Activated CD8-positive, alpha-beta memory T cell treated with anti-CD3 and anti-CD28 coated beads for 36 hours (primary cell): ENCODE measurements around the gene TEX35. TPM values are rescaled to one million over a fixed set of nuclear protein-coding genes. Genes with fewer than 3 reads are reported as not detected.
"Not testable (repeated sequence)": the region's sequence is repeated elsewhere in the genome, so short reads cannot be mapped to it uniquely, and the experiment has no call there.

Experiments
- CTCF ChIA-PET: fragments of 350-600 bp; sonication (Branson Sonifier 250); formaldehyde crosslinking; loops from one replicate; lab custom pipeline; 2021; ENCODE audit warnings: antibody characterized with exemption; lab: Charles Lee
- POLR2A ChIA-PET: fragments of 350-600 bp; sonication (Branson Sonifier 250); formaldehyde crosslinking; loops from one replicate; lab custom pipeline; 2021; ENCODE audit warnings: antibody characterized with exemption; lab: Charles Lee
- total RNA-seq, 2 experiments: library from RNA; stranded (reverse); gene quantifications; one replicate each; pipeline ENCODE4 v1.2.3, GENCODE V29; 2021

Gene TEX35
- total RNA-seq, 2 experiments from 2014 or later: not detected

DNA sequence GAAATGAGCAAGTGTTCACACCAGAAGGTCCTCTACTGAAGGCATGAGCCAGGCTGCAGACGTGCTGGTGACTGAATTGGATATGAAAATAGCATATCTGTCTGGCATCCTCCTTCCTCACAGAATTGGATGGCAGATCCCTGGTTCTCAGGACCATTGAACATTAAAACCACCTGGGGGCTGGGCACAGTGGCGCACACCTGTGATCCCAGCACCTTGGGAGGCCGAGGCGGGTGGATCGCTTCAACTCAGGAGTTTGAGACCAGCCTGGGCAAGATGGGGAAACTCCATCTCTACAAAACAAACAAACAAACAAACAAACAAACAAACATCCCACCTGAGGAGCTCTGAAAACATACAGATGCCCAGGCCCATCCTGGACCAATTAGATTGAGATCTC lies 23.4 kb downstream of the TEX35 start:
- ChIA-PET CTCF (interaction anchor here (1.2 kb wide), 1 partner anchor 467 kb away, joined by 3 read pairs; no protein-coding TSS in a partner anchor), POLR2A (no interaction called here)

DNA sequence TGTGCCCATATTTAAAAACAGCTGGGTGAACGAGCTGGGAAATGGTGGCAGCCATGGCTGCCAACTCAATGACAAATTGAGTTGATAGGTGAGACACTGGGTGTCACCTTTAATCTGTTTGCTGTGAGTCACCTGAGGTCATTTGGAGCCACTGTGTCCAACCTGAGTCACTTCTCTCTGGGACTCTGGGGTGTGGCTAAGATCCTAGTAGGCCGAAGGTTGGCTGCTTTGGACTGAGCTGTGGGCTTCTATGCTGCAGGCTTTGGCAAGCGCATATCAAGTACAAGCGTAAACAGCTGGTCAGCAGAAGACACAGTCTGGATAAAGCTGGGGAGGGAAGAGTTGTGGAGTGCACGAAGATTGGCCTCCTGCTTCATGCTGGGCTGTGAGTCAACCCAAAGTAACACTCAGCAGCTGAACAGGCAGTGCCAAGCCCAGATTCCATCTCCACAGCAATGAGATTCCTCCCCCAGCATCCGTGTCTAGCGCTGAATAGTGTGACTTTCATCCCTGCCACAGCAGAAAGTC lies 24.0 kb downstream of the TEX35 start:
- ChIA-PET CTCF (interaction anchor here (1.2 kb wide), 1 partner anchor 466 kb away, joined by 3 read pairs; no protein-coding TSS in a partner anchor), POLR2A (no interaction called here)

DNA sequence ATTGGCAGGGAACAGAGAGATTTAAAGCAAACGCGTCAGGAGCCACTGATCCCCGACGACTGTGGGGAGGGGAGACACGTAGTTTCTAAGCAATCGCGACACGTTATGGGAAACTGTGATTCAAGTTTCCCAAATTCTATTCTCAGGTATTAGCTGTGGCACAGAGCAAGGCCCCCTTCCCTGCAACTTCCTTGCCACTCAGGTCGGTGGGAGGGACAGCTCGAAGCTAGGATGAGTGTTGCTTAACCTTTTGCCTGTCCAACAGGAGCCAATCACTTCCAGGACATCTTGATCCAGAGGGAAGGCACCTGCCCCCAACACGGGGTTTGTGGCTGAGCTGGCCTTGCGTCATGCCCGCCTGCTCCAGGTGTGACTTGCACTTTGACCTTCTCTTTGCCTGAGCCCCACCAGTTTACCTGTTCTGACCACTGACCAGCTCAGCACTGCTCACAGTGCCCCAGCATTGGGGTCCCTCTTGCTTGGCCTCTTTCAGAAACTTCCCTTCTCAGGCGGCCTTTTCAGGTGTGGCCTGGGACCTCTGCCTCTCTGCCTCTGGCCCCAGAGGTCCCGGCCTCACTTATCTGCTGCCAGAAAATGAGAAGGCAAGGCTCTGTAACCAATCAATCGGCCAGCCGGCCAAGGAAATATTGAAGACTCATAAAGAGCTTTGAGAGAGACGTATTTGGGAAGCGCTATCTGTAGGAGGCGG lies 24.6 kb downstream of the TEX35 start:
- ChIA-PET POLR2A (no interaction called here), CTCF (no interaction called here)

DNA sequence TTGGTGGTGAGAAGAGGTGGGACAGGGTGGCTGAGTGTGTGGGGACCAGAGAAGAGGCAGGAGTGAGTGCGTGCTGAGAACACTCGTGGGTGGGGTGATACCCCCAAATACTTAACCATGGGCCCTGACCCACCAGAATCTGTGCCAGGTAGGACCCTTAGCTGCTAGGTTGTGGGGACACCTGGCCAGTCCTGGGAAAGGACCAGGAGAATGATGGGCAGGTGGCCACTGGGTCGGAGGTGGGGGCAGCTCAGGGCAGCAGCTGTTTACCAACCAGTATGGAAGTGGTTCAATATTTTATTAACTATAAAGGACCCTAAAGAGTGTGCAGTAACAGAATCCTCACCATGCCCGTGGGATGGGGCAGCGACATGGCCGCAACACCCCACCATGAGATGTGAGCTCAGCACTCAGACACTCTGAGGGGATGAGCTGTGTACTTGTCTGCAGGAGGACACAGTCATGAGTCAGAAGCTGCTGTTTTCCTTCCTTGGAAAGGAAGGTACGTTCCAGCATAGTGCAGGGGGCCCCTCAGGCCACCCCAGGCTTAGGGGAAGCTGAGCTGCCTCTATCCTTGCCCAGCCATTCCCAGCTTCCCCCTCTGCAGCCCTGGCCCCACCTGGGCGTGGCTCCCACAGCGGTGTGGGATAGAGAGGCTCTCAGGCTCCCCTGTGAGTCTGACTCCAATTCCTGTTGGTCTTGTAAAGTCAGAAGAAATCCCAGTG lies 25.4 kb downstream of the TEX35 start:
- CTCF ChIA-PET: no interaction called here

DNA sequence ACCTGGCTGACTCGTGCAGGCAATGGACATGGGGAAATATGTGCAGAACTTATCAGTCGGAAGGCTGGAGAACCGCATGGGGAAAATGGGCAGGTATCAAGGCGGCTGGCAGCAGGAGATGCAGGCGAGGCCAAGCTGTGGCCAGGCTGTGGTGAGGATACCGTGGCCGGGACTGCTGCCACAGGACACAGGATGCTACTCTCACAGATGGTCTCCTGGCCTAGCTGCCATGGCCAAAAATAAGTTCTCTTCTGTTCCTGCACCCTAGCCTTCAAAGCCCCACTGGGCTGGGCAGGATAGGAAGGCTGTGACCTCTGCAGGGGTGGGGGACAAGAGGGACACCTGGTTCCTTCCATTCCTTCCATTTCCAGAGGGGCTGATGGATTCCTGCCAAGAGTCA lies 26.4 kb downstream of the TEX35 start:
- ChIA-PET POLR2A (no interaction called here), CTCF (no interaction called here)

More for the DNA sequence above, 25.4 kb downstream of the TEX35 start:
- POLR2A ChIA-PET: no interaction called here

DNA sequence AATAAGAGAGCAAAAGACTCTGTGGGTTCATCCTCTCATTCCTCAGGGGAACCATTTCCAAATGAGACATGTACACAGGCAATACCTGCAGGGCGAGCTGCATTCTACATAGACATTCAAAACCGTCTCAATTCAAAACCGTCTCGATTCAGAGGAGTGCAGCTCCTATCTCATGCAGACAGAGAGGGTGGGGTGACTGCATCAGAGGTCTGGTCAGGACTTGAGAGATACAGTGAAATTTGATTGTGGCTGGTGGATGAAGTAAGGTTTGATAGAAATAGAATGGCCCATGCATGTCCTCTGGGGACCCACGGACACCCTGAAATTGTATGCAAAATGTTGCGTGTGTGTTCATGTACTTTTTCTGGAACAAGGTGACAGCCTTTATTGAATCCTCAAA lies 27.3 kb downstream of the TEX35 start:
- ChIA-PET POLR2A (no interaction called here), CTCF (interaction anchor here (6.6 kb wide), 1 partner anchor 9 kb away, joined by 43 read pairs; no protein-coding TSS in a partner anchor)

DNA sequence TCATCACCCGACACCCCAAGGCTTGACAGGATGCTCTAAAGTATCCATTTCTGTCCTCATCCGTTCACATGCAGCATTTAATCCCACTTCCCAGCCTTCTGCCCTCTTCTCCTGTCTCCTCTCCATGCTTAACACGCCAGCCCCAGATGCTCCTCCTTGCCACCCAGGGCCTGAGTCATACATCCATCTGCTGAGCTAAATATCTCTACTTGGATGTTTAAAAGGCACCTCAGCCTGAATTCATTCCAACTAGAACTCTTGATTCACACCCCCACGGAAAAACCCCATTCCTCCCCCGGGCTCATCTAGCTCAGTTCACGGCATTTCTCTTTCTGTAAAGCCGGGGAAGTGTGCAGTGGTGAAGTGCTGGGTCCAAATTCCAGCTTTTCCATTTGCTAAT lies 27.7 kb downstream of the TEX35 start:
- POLR2A ChIA-PET: no interaction called here

DNA sequence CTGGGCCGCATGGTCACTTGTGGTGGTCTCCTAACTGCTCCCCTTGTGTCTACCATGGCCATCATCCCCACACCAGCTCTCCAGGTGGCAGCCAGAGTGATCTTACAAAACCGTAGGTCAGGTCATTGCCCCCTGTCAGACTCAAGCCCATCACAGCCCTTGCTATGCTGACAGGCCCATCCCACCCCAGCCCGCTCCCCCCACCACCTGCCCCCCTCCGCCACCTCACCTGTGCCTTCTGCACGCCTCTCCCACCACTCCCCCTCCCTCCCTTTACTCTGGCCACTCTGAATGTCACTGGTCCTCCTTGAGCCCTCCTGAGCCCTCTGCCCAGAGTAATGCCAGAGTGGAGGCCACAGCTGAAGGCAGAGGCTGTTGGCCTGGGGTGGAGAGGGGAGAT lies 28.5 kb downstream of the TEX35 start:
- POLR2A ChIA-PET: no interaction called here
- CTCF ChIA-PET: interaction anchor here (0.7 to 6.6 kb wide), 3 partner anchors 10 to 462 kb away, joined by 3 to 43 read pairs (median 3); no protein-coding TSS in a partner anchor

More for the DNA sequence above, 27.7 kb downstream of the TEX35 start:
- CTCF ChIA-PET: interaction anchor here (0.7 to 6.6 kb wide), 2 partner anchors 9 to 463 kb away, joined by 3 to 43 read pairs; no protein-coding TSS in a partner anchor

DNA sequence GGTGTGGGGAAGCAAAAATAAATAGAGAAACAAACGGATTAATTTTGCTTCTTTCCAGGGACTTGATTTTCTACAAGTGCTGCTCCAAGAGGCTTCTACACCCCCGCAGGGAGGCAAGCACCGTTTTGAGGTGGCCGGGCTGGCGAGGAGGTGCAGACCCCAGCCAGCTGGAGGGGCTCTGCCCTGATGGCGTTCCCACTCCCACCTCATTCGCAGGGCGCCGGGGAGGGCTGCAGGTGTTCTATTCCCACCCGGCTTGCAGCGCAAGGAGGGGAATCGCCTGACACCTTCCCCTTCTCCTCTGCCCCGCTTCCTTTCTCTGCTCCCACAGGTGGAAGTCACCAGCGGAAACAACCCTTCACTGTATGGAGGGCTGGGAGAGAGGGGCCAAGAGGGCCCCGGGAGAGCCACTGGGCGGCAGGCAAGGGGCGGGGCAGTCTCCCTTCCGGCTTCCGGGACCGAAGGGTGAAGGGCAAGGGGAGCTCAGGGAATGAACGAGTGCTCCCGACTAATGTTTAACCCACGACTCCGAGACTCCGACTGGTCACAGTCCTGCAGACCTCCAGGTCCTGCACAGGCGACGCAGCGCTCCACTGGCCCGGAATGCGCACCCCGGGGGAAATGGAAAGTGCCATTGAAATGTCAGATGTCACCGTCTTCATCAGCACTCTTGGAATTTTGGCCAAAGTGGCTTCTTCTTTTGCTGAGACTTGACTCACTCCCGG lies 29.1 kb downstream of the TEX35 start:
- CTCF ChIA-PET: interaction anchor here (0.7 to 6.6 kb wide), 9 partner anchors 9 to 462 kb away, joined by 3 to 43 read pairs (median 3); no protein-coding TSS in a partner anchor
- POLR2A ChIA-PET: no interaction called here

DNA sequence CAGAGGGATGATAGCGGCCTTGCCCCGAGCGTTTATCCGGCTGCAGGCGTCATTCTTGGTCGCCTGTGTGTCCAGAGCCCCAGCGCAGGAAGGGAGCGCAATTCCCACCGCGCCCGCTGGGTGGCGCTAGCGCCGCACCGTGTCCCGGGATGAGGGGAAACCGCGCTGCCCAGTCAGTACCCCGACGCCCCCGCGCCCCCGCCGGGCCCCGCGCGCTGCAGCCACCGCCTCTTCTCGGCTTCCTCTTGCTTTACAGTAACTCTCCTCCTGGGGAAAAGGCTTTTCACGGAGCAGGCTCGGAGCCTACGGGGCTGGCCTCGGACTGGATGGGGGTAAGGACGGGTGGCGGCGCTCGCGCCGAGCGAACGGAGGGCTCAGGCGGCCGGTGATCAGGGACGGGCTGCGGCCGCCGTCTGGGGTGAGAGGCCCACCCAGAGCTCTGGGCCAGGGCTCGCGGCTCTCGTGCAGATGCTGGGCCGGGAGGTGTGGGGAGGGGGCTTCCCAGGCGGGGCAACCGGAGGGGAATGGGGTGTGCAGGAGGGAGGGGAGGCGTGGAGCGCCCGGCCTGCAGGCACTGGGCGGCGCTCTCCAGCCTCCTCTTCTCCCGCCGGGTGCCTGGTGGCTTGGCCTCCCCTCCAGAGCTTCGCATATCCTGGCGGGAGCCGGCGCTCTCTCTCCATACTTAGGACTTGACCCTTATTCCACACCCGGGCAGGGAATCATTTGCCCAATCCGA lies 29.8 kb downstream of the TEX35 start:
- POLR2A ChIA-PET: no interaction called here
- CTCF ChIA-PET: interaction anchor here (0.6 to 6.6 kb wide), 11 partner anchors 8 to 461 kb away, joined by 3 to 43 read pairs (median 3); no protein-coding TSS in a partner anchor

DNA sequence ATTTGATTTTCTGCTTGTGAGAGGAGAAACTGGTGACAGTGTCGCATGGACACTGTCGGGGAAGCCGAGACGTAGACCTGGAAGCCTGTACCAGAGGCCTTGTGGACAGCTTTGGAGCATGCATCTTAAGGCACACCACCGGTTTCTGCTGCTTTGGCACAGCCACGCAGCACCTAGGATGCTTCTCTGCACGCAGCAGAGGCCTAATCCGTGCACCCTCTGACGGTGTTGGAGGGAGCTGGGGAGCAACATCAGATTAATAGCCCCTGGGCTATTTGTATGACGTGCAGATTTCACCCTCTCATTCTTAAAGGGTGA lies 30.3 kb downstream of the TEX35 start:
- CTCF ChIA-PET: interaction anchor here (0.6 to 6.6 kb wide), 8 partner anchors 11 to 460 kb away, joined by 3 to 43 read pairs (median 3); no protein-coding TSS in a partner anchor
- POLR2A ChIA-PET: no interaction called here

DNA sequence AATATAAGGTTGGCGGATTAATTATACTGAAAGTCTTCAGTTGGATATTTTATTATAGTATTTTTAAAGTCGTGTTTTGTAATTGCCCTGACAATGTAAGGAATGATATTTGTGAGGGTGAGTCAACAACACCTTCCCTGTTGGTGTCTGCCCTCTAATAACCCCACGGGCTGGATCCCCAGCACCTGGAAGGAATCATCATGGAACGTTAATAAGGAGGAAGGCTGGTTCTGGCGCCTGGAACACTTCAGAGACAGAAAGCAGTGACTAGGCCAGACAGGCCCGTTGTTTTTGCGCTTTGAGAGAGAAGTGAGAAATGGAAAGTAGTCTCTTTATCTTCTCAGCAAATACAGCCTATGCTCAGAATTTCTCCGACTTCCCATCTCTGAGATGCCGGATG lies 31.6 kb downstream of the TEX35 start:
- CTCF ChIA-PET: interaction anchor here (0.6 to 6.6 kb wide), 2 partner anchors 13 to 223 kb away, joined by 3 to 43 read pairs; no protein-coding TSS in a partner anchor
- POLR2A ChIA-PET: no interaction called here

DNA sequence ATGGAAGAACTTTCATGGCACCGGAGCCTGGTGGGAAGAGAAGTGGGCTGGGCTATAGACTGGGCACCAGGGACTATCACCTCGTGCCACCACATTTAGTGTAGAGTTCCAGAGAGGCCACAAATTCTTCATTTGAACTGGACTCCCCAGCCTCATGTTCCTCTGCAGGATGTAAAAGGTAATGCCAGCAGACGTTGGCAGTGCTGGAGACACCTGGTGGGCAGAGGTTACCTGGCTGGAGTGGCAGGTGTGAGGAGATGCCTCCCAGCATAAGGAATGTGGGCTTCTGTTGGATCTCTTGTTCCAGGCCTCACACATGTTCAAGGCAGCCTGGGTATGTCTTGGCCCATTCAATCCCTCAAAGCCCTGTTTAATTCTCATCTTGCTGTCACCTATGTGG lies 35.2 kb downstream of the TEX35 start:
- CTCF ChIA-PET: no interaction called here
- POLR2A ChIA-PET: no interaction called here

DNA sequence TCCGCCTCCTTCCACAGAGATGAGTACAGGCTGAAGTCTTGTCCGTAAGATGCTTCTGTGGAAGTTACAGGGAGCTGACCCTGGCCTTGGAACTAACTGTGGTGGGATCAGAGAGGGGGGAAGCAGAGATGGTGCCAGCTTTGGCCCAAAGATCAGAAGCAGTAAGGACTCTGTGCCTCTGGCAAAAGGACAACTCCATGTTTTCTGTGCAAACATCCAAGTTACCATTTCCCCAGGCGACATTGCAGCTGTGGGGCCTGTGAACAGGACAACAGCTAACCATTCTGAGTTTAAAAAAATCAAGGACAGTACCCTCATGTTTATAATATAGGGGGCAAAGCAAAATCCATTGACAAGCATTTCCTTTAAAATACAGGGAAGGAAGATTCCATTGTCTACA lies 38.4 kb downstream of the TEX35 start:
- ChIA-PET POLR2A (no interaction called here), CTCF (interaction anchor here (1.2 kb wide), 1 partner anchor 9 kb away, joined by 3 read pairs; no protein-coding TSS in a partner anchor)

DNA sequence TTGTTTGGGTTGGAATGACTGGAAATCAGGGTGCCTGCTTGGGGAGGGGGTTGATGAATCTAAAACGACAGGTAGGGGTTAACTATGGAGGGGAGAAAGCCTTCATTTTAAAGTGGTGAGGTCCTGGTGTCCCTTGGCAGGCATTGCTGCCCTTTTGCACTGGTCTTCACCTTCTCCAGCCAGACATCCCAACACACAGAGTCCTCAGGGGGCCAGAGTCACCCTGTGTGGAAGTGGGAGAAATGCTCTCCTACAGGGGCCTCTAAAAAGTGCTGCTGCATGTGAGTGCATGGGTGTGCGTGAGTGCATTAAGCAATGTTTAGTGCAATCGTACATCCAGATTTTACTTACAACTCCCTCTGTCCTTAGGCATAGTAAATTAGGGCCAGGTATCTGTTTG lies 39.0 kb downstream of the TEX35 start:
- POLR2A ChIA-PET: no interaction called here
- CTCF ChIA-PET: interaction anchor here (1.2 kb wide), 1 partner anchor 10 kb away, joined by 3 read pairs; no protein-coding TSS in a partner anchor

DNA sequence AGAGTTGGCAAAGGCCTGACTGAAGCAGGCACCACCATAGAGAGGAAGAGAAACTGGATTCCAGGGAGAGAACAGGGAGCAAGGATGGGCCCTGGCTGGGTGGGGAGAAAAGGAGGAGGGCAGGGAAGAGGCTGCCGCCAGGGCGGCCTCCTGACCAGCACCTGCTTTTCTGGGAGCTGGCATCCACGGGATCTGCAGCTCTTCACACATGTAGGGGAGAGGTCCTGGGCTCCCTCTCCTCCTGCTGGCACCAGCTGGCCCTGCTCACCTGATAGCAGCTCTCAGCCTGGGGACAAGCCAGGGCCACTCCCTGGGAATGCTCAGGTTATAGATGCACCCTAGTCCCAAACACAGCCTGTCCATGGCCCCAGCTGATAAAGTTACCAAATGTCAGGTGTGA lies 39.9 kb downstream of the TEX35 start:
- ChIA-PET POLR2A (no interaction called here), CTCF (no interaction called here)

DNA sequence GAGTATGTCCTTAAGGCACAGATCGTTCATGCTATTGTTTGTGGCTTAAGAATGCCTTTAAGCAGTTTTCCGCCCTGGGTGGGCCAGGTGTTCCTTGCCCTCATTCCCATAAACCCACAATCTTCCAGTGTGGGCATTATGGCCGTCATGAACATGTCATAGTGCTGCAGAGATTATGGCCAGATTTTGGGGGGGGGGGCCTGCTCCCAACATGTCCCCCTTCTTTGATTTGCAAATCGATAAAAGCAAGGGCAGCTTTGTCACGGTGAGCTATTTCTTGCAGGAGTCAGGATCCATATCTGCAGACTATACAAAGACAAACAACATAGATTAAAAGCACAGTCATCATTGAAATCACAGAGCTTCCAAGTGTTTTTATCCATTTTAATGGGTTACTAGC lies 41.4 kb downstream of the TEX35 start:
- POLR2A ChIA-PET: not testable (repeated sequence)
- CTCF ChIA-PET: interaction anchor here (1.1 kb wide), 1 partner anchor 11 kb away, joined by 3 read pairs; no protein-coding TSS in a partner anchor

DNA sequence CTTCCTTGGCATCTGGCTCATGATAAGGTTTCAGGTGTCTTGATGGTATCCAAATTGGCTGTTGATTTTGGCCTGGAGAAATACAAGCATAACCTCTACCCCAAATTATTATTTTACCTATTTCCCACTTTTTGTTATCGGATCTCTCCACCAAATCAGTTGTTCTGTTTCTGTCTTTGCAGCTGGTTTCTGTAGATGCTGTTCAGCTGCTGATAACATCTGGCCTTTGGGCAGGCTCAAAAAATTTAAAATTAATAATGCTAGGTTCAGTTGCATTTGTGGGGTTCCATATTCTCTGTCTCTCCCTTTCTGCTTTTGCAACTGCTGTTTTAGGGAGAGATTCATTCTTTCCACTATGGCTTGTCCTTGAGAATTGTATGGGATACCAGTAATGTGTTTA lies 42.7 kb downstream of the TEX35 start:
- POLR2A ChIA-PET, CTCF ChIA-PET: not testable (repeated sequence)

DNA sequence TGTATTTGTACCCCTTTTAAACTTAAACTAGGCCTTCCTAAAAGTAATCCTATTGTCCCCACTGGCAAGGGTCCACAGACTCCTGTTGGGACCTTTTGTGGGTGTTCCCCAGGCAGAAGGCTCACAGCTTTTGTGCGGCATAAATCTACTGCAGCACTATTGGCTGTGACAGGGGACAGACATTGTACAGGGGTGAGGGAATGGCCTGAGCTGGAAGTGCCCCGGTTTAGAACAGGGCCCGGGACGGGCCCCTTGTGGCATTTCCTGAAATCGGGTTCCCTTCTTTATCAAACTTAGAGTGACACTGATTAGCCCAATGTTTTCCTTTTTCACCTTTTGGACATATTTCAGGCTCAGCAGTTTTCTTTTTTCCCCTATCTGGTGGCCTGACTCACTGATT lies 45.9 kb downstream of the TEX35 start:
- CTCF ChIA-PET: not testable (repeated sequence)

More for the DNA sequence above, 45.9 kb downstream of the TEX35 start:
- POLR2A ChIA-PET: not testable (repeated sequence)
